Anterior cingulate cortex (tissue), 58 donors: Measurements from ENCODE around the gene CERS6.

ENCODE experiments used
- DNase-seq, 58 donors: peaks; one replicate each; lab custom pipeline; 2025; lab: John Stamatoyannopoulos, UW

Gene CERS6

DNA sequence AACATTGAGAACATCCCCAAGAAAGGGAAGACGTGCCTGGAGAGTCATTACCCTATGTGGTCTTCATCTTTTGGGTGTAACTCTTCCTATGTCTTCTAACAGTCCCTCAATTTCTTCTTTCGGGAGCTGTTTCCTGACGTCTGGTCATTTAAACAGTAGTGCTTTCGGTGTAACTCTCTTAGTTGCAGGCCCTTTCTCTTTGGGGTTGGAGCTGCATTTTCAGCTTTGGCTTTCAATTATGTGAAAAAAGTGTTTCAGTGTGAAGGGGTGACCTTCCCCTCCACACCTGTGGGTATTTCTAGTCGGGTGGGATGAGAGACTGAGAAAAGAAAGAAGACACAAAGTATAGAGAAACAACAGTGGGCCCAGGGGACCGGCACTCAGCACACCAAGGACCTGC is 105.9 kb downstream of the CERS6 start:
- no peak for DNase-seq

DNA sequence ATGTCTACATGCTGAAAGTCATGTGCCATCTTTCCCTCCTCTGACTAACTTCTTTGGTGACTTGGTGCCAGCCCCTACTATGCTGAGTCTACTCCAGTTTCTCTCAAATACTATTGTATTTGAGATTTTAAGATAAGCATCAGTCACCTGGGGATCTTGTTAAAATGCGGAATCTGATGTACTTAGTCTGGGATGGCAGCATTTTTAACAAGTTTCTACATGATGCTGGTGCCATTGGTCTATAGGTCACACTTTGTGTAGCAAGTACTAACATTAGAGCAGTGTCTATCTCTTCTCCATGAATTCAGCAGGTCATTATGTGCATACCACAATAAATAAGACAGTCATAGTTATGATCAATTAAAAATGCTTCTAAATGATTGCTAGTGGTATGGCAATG is 106.9 kb downstream of the CERS6 start:
- no peak for DNase-seq

DNA sequence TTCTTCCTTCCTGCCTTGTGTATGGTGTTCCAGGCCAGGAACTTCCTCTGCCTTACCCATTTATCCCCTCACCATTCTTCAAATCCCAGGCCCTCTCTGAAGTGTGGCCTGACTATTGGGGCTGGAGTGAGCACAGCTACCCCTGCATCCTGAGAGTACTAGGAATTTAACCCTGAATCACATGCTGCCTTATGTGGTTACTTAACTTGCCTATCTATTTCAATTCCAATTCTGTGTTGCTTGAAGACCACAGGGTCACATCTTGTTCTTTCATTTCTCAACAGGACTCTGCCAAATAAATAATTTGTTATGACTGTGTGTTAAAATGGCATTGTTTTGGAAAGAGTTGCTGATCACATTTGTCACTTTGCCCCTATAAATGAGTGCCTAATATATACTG is 108.6 kb downstream of the CERS6 start:
- no peak for DNase-seq

DNA sequence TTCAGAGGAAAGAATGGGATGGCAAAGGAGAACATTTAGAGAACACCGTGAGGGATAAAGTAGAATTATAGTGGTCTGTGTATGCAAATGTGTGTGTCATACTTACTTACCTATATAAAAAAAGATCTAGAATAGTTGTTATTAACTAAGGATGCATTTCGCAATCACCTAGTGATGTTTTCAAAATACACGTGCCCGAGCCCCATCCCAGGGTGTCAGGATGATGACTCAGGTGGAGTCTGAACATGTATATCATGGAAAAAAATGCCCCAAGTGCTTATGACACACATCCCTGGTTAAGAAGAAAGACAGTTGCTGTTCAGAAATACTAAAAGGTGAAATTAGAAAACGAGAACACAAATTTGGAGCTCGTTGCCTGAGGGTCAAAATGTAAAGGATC is 109.0 kb downstream of the CERS6 start:
- no peak for DNase-seq

DNA sequence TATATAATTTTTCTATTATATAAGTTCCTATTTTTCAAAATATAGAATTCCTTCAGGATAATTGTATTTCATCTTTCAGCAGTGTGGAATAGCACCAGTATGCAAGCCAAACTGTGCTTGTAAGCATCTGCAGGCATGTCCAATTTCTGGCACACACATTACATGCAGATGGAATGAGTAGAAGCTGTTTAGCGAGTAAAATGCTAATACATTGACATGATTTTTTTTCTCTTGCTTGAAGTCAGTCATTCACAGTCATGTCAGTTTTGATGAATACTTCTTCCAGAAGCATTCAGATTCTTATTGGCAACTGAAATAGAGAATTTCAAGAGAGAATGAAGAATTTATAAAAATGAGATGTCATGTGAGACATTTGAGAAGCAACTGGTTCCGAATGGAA is 109.4 kb downstream of the CERS6 start:
- peak in 3 of 58 donors; percentile 4 to 18 (median 8) for DNase-seq

DNA sequence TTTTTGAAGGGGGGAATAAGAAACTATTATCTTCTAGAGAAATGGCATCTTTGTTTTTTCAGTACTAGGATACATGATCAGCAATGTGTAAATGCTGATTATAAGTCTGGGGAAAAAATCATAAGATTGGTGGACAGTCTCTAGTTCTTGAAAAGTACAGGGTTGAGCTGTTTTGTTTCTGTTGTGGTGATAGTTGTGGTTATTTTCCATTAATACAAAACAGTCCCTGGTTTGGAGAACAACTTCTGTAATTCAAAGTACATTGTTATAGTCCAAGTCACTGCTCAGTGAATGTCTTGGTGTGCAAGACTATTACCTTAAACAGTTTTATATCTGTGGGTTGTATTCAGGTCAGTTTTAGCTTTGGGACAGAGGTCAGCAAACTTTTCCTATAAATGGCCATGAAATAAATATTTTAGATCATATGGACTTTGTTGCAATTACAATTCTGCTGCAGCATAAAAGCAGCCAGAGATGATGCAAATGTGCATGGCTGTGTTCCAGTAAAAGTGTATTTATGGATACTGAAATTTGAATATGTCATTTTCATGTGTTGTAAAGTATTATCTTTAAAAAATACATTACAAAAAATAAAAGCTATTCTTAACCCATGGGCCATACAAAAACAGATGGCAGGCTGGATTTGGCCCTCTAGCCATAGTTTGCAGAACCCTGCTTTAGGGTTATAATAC is 111.0 kb downstream of the CERS6 start:
- no peak for DNase-seq

DNA sequence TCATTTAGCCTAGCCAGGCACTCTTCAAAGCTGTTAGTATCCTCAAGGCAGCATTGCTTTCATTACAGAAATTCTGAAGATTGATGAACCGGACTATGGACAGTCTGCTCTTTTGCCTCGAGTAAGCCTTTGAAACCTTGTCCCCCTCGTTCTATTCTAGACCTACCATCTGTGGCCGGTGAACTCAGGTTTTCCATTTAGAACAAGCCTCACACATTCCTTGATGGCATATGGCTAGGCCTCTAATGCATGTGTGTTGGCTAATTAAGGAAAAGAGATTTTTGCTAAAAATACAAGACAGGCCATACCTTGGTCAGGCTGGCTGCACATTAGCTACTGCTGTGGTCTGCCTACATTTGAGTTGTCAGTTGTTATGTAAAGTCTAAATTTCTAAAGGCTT is 111.8 kb downstream of the CERS6 start:
- no peak for DNase-seq

DNA sequence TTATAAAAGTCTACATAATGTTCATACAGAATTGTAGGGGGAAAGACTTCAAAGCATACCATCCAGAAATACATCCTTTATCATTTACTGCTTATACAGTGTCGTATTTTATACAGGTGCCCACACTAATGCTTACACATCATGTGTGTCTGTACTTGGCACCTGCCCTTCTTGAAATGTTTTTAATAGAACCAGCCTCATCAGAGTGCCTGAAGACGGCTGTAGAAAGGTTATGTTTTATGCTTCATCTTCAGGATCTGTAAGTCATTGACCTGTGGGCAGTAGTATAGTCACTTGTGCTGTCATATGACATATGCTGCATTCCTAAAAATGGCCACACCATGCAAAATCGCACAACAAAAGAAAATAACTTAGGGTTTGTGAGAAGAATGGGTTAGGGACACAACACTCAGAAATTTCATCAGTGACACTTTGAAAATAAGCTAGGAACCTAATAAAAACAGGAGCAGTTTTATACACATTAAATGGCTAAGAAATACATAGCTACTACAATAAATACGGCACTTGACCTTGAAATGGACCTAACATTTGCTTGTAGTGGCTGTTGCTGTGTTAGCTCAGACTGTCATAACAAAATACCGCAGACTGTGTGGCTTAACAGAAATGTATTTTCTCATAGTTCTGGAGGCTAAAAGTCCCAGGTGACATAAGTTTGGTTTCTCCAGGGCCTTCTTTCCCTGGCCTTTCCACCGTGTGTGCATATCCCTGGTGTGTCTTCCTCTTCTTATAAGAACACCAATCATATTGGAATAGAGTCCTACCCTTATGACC is 112.6 kb downstream of the CERS6 start:
- DNase-seq: no peak

DNA sequence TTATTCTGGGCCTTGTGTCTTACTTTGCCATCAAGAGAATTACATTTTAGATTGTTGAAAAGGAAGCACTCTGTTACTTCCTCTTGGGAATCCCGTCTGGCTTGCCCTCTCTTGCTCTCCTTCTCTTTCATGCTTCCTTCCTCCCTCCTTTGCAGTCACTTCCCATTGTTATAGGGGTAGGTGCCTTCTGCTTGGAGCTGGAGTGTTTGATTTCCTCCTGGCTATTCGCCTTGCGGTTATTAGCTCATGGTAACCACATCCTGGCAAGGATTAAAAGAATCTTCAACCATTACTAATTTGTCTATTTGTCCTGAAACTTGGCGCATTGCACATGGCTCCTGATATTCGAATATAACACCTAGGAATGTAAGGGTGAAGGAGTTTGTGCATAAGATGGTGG is 115.0 kb downstream of the CERS6 start:
- DNase-seq: no peak

DNA sequence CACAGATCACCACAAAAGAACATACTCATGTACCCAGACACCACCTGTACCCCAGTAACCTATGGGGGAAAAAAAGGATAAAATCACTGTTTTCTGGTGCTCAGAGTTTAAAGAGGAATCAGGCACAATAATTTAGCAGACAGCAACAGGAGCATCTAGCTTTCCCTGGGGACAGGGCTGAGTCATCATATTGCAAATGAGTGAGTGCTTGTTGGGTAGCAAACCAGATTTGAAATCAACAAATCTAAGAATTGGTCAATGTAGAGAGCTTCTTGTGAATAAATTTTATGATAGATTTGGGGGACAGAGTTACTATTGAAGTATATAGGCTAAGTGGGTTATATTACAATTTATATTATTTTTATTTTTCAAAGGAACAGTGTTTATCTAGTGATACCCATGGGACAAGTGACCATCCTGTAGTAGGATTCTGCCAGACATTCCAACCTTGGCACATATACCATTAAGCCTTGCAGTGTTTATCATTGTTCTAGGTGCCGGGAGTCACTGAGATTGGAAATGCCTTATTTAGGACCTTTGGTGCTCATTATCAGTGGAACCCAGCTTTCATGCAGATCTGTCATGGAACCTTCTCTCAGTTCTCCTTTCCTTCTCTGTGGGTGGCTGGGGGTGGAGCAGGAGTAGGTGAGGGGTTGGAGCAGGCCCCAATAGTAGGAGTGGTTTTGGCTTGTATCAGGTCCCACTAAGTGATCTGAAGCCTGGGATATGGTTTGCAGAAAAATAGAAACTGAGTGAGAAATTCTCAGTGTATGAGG is 117.2 kb downstream of the CERS6 start:
- no peak for DNase-seq

DNA sequence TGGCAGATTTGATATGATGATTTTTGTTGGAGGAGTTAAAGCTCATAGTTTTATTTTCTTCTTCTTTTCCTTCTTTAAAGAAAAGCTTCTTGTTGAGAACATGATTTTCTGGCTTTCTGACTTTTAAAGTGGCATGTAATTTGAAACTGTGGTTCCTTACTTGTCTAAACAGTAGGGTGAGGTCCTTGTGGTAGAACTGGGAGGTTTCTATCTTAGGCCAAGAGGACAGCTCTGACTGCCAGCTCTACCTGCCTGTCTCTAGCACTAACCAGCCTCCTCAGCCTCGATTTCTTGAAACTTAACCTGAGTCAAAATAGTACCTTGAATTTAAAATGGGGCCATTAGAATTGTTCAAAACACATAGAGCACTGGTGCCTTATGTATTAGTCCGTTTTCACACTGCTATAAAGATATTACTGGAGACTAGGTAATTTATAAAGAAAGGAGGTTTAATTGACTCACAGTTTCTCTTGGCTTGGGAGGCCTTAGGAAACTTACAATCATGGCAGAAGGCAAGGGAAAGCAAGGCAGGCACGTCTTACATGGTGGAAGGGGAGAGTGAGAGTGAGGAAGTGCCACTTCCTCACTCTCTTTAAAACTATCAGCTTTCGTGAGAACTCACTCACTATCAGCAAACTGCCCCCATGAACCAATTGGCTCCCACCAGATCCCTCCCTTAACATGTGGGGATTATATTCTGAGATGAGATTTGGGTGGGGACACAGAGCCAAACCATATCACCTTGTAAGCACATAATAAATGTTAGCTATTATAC is 119.0 kb downstream of the CERS6 start:
- no peak for DNase-seq

DNA sequence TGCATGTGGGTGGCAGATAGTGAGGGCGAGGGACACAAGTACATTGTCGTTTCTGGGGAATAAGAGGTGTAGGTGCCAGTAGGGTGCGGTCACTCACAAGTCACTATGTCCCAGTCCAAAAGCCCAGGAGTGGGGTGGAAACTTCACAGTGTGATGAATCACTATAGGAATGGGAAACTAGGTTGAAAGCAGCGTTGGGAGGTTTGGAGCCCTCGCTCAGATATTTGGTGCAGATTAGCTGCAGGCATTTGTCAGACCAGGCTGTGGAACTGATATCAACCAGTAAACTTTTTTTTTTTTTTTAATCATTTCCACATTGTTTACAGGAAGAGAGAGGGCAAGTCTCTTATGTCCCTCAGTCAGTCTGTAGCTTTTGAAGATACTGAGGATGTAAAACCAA is 121.8 kb downstream of the CERS6 start:
- DNase-seq: no peak

DNA sequence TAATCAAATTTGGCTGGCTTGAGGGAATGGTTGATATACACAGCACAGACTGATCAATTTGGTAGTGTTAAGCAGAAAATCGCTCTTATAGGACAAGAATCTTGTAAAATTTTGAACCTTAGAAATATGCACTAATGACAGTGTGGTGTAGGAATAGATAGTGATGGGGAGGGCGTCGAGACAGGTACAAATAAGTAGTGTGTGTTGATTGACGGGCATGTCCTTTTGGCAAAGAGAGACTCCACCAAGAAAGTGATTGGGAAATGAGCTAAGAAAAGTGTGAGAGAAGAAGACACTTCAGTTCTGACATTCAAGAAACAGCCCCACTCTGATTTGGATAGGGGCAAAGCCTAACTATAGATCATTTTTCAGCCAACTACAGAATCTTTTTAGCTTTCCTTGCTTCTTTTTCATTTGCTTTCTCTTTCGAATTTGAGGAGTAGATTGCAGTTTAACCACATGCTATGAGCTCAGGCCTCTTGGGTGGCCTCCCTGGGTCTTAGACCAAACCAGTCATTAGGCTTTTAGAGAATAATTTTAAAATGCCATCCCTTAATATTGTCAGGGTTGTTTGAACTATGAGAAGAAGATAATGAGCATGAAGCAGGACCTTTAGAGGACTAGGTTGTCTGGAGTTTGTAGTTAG is 127.1 kb downstream of the CERS6 start:
- DNase-seq: no peak

DNA sequence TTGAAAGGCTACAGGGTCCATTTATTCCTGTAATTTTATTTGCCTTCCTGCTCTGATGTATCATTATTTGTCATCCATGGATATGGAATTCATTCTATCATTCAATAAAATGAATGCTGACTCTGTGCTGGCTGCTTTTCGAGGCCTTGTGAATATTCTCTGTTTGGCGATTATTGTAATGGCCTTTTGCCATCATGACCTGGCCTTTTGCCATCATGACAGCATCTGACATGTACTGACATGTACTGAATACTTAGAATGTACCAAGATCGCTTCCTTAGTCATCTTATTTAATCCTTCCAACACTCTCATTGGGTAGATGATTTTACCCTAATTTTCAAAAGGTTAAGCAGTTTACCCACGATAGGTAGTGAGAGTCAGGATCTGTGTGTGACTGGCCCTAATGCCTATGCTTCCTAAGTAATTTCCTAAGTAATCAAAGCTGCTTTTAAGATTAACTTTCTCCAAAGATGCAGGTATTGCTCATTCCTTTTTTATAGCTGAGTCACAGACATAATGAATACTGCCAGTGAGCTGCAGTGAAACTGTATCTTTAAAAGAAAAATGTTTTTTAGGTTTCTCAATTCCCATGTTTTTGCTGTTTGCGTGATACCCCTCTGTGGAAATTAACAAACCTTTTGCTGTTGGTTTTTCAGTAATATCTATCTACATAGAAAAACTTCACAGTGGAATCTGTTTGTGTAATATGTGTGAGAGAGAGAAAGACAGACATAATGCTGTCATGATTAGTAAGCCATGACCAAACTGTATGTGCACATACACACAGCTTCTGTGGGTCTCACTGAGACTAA is 127.8 kb downstream of the CERS6 start:
- peak in 1 of 58 donors; percentile 63 for DNase-seq

DNA sequence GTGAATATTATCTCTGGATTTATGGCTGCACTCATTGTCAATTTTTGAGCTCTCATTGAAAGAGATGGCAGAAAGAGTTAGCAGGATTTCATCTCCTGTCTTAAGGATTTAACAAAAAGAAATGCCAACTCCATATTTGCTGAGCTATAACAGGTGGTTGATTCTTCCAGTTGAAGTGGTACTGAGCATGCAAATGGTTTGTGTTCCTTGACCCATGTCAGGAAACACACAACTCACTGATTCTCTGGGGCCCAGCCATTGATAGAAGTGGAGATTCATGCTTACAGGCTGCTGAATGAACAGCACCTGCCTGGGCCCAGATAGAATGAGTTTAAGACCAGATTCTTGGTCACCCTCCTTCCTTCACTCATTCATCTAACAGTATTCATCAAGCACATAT is 128.8 kb downstream of the CERS6 start:
- no peak for DNase-seq

DNA sequence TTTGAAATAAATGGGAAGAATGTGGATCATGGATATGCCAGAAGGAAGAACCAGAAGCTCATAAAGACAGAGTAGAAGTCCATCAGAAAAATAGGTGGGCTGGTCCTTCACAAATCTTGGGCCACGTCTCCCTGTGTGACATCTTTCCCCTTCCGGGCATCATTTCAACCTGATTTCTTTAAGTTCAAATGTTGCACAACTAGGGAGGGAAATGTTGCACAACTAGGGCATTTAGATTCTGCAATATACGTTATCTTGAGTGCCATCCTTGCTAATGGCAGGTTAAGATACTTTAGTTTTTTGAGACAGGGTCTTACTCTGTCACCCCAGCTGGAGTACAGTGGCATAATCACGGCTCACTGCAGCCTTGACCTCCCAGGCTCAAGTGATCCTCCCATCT is 129.6 kb downstream of the CERS6 start:
- DNase-seq: no peak

DNA sequence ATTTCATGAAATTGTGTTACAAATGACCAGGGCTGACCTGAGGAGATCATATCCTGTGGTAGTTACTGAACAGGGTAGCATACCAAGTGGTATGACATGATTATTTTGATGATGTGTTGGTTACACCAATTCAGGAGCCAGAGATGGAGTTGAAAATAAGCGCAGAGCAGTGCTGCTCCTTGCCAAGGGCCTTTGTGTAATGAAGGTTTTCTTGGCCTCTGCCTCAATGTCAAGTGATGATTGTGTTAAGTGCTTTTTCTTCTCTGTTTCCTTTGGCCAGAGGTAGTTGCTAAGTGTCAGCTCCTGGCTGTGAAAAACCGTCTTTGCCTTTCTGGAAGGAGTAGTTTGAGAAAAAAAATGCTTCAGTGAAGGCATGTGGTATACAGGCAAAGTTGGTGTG is 131.2 kb downstream of the CERS6 start:
- peak in 6 of 58 donors; percentile 5 to 43 (median 12) for DNase-seq

DNA sequence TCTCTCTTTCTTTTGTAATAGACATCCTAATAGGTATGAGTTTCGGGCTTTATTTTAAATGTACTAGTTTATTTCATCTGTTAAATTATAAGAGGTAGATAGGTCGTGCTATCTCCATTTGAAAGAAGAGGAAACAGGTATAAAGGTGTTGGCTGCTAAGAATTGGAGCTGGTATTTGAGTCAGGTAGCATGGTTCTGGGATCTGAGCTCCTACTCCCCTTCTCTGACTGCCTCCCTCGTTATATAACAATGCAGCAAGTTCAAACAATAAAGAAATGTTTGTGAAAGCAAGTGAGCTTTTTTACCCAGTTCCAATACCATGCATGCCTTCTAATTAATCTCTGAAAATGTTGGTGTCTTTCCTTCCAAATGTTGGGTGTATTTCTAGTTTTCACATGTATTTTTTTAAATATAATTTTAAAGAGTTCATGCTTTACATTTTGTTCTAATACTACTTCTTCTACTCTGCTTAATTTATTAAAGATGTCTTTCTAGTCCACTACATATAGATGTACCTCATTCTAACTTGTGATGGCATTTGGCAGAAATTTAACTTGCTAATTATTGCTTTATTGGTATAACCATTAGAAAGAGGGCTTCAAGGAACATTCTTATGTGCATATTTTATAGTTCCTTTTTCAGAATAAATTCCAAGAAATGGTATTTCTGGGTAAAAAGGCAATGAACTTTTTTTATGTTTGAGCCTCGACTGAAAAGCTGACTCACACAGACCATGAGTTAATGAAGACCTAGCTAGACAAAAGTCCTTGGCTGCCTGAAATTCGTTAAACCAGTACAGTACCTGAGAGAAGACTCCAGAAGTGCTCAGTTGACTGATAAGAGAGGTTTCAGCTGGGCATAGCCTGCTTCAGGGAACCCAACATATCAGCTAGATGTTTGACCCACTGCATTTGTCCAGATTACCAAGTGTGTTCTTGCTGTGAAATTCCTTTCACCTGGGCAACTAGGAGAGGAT is 133.5 kb downstream of the CERS6 start:
- no peak for DNase-seq
